Uterus (tissue), 2 donors: ENCODE results near the gene PIK3R3.

Source experiments
- CTCF ChIP-seq, 4 experiments: fragments of 200-600 bp in 2 of 4; fragments of 450-650 bp in 2 of 4; sonication (generic) in 2 of 4; IDR thresholded peaks; one replicate each; pipeline ENCODE4 v1.5.1; 2016 to 2019; ENCODE audit warnings: antibody characterized with exemption in 4 of 4, mild to moderate bottlenecking in 2 of 4, moderate library complexity in 1 of 4
- POLR2A ChIP-seq, 2 donors: fragments of 450-650 bp; IDR thresholded peaks; one replicate each; pipeline ENCODE4 v1.6.1; 2016; ENCODE audit warnings: antibody characterized with exemption in 2 of 2, mild to moderate bottlenecking in 1 of 2, moderate library complexity in 1 of 2

GRCh38 chr1:46008585-46008984 lies 123.8 kb downstream of the PIK3R3 start:
- TF ChIP-seq POLR2A (IDR thresholded peaks at IDR 0.05) (no peak), CTCF (IDR thresholded peaks at IDR 0.05) (no peak)
